Endothelial cell of umbilical vein (primary cell): Measurements from ENCODE around the gene CDH20. TPM values are rescaled to one million over a fixed set of nuclear protein-coding genes. Genes with fewer than 3 reads are reported as not detected.

ENCODE experiments used
- BruUV-seq: library from RNA; stranded (reverse); fragments of 400-500 nt; replicated peaks from 2 replicates; lab custom pipeline; 2021; lab: Mats Ljungman, UMichigan
- CTCF ChIA-PET: fragments of 300-600, 350-600 bp; sonication (Branson Sonifier 250); formaldehyde crosslinking; loops from one replicate; lab custom pipeline; 2021; ENCODE audit warnings: antibody characterized with exemption, inconsistent platforms; lab: Charles Lee
- POLR2A ChIA-PET: fragments of 300-600, 350-600 bp; sonication (Branson Sonifier 250); formaldehyde crosslinking; loops from one replicate; lab custom pipeline; 2021; ENCODE audit warnings: antibody characterized with exemption, inconsistent platforms; lab: Charles Lee
- DNase-seq: peaks from one replicate; pipeline ENCODE4 v3.0.0-alpha.2; 2011; ENCODE audit warnings: low read depth, low spot score
- FAIRE-seq: peaks from 2 replicates; lab custom pipeline; 2011; peaks lifted over from hg19 to GRCh38; lab: Jason Lieb, UNC
- H2AFZ ChIP-seq: 2 replicates; pipeline ENCODE4 v1.6.0; 2012; ENCODE audit warnings: low read depth, low read length, control low read depth, inconsistent platforms
- H3K27ac ChIP-seq: 2 replicates; pipeline ENCODE4 v1.5.1; 2011; ENCODE audit warnings: low read depth, mild to moderate bottlenecking, control low read depth, low read length, moderate library complexity; ENCODE audit not compliant: insufficient read depth
- H3K27me3 ChIP-seq, 2 experiments: 2 replicates each; pipeline versions ENCODE4 v1.6.0 to v1.6.1; 2011; ENCODE audit warnings: low read length in 2 of 2, mixed read lengths in 1 of 2; ENCODE audit not compliant: control insufficient read depth in 2 of 2, insufficient read depth in 2 of 2
- H3K36me3 ChIP-seq, 2 experiments: 2 replicates in 1 of 2; 3 replicates in 1 of 2; pipeline ENCODE4 v1.5.1; 2011; ENCODE audit warnings: low read length in 2 of 2, mild to moderate bottlenecking in 1 of 2, moderate library complexity in 1 of 2; ENCODE audit not compliant: control insufficient read depth in 2 of 2, insufficient read depth in 2 of 2; ENCODE audit errors: extremely low read depth in 1 of 2
- H3K4me1 ChIP-seq: 3 replicates; pipeline ENCODE4 v1.5.1; 2011; ENCODE audit warnings: mild to moderate bottlenecking, low read length; ENCODE audit not compliant: control insufficient read depth, insufficient read depth; ENCODE audit errors: extremely low read depth
- H3K4me2 ChIP-seq: 2 replicates; pipeline ENCODE4 v1.6.1; 2011; ENCODE audit warnings: low read length, control low read depth, mixed read lengths; ENCODE audit not compliant: insufficient read depth
- H3K4me3 ChIP-seq, 3 experiments: fragments of 200-600 bp in 1 of 3; sonication (generic), shearing (Covaris generic) in 1 of 3; replicated peaks in 1 of 3; 2 replicates each; pipeline ENCODE4 v1.5.1; 2011 to 2016; ENCODE audit warnings: control low read depth in 3 of 3, low read length in 3 of 3, mild to moderate bottlenecking in 2 of 3, inconsistent platforms in 1 of 3, low read depth in 1 of 3, moderate library complexity in 1 of 3; ENCODE audit not compliant: insufficient read depth in 1 of 3
- H3K79me2 ChIP-seq: 2 replicates; pipeline ENCODE4 v1.6.0; 2012; ENCODE audit warnings: low read length, inconsistent platforms; ENCODE audit not compliant: control insufficient read depth, insufficient read depth
- H3K9ac ChIP-seq: replicated peaks from 2 replicates; pipeline ENCODE3; 2011; ENCODE audit warnings: low read length, control low read depth; ENCODE audit not compliant: insufficient read depth; ENCODE audit errors: extremely low read depth
- H3K9me1 ChIP-seq: replicated peaks from 3 replicates; pipeline ENCODE4 v1.6.0; 2011; ENCODE audit warnings: mild to moderate bottlenecking, low read length; ENCODE audit not compliant: control insufficient read depth, insufficient read depth; ENCODE audit errors: extremely low read depth
- H3K9me3 ChIP-seq: replicated peaks from 2 replicates; pipeline ENCODE4 v1.5.1; 2012; ENCODE audit warnings: low read length, inconsistent platforms; ENCODE audit not compliant: control insufficient read depth, insufficient read depth
- H4K20me1 ChIP-seq: replicated peaks from 2 replicates; pipeline ENCODE3; 2011; ENCODE audit warnings: mild to moderate bottlenecking, low read length; ENCODE audit not compliant: control insufficient read depth, insufficient read depth; ENCODE audit errors: extremely low read depth
- EZH2 ChIP-seq: IDR thresholded peaks from 2 replicates; pipeline ENCODE4 v1.6.1; 2012; ENCODE audit warnings: borderline replicate concordance, low read depth, mild to moderate bottlenecking, moderate library complexity, low read length, inconsistent platforms; ENCODE audit not compliant: severe bottlenecking
- FOS ChIP-seq: IDR thresholded peaks from 2 replicates; pipeline ENCODE4 v1.6.1; 2011; ENCODE audit warnings: mild to moderate bottlenecking, low read length, moderate library complexity, borderline replicate concordance; ENCODE audit not compliant: insufficient read depth
- GATA2 ChIP-seq: IDR thresholded peaks from 2 replicates; pipeline ENCODE4 v1.7.0; 2011; ENCODE audit warnings: low read depth, mild to moderate bottlenecking, moderate library complexity, mixed read lengths, low read length; ENCODE audit not compliant: insufficient read length, insufficient read depth
- JUN ChIP-seq: IDR thresholded peaks from 2 replicates; pipeline ENCODE4 v1.6.1; 2011; ENCODE audit warnings: borderline replicate concordance, low read depth; ENCODE audit not compliant: insufficient read length, insufficient read depth
- MYC ChIP-seq: IDR thresholded peaks from one replicate; pipeline ENCODE4 v1.6.1; 2011; ENCODE audit warnings: mild to moderate bottlenecking, low read depth, low read length
- POLR2A ChIP-seq: IDR thresholded peaks from 2 replicates; pipeline ENCODE4 v1.6.1; 2012; ENCODE audit warnings: low read depth, mild to moderate bottlenecking, control low read depth, low read length
- POLR2AphosphoS5 ChIP-seq: IDR thresholded peaks from 2 replicates; pipeline ENCODE4 v1.6.1; 2012; ENCODE audit warnings: low read depth, mild to moderate bottlenecking, control low read depth, low read length, moderate library complexity; ENCODE audit not compliant: insufficient read depth
- dilution Hi-C: fragments of 300-500 bp; cut with MboI; formaldehyde crosslinking; loops from one replicate; pipeline ENCODE4 v1.15.0; 2019; ENCODE audit warnings: low sequenced_read_pairs; ENCODE audit not compliant: extremely low pct_ligation_motif_present
- intact Hi-C: fragments of 100-400 bp; cut with micrococcal nuclease; formaldehyde crosslinking; loops from one replicate; pipeline ENCODE4 v1.10.0; 2022
- polyA plus RNA-seq, 4 experiments: library from polyadenylated mRNA; depleted of rRNA in 3 of 4; stranded (reverse) in 3 of 4; unstranded in 1 of 4; fragments of >200 nt; gene quantifications; 2 replicates each; pipeline versions ENCODE4 v1.2.1 to v1.2.3, GENCODE V29; 2011 to 2012; ENCODE audit warnings: missing spikeins in 1 of 4
- total RNA-seq: library from RNA; stranded (reverse); gene quantifications from 2 replicates; pipeline ENCODE4 v1.2.3, GENCODE V29; 2021
- TF ChIP-seq, protein P1 (sequence below): IDR thresholded peaks from 2 replicates; pipeline ENCODE4 v1.6.1; 2011; ENCODE audit not compliant: insufficient read depth, insufficient read length
- TF ChIP-seq, protein P2 (sequence below), 2 donors: IDR thresholded peaks; 1 replicate in 1 of 2; 2 replicates in 1 of 2; pipeline ENCODE4 v1.5.1; 2011; ENCODE audit warnings: low read length in 2 of 2, mild to moderate bottlenecking in 2 of 2, moderate library complexity in 2 of 2, control low read depth in 1 of 2, inconsistent platforms in 1 of 2, low read depth in 1 of 2; ENCODE audit not compliant: insufficient read depth in 1 of 2; ENCODE audit errors: extremely low read depth in 1 of 2

Gene CDH20
- total and polyA plus RNA-seq, 2 donors (not counting 3 experiments of a cell fraction or from before 2014, with no cell fraction given), result not detected

DNA sequence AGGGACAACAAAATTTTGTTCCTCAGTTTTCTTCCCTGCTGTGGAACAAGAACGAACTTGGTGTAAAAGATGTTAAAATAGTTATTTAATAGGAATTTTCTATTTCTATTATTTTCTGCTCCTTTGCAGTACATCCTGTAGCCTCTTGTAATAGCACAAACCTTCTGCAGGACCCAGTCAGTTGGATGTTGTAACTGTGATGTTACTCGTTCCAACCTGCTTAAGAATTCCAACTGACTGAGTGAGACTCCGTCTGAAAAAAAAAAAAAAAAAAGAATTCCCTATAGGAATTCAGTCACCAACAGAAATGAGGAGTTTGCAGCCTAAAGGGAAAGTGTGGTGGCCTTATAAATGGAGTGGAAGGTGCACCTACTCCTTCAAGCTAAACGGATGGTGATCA is 46.4 kb upstream of the CDH20 start:
- Histone ChIP-seq H4K20me1 (no peaks in the 10 kb centered on the region), H3K4me3 (no peak overlapping the region), H3K9me3 (no peaks in the 10 kb centered on the region), H2AFZ (no peak overlapping the region), H3K4me1 (no peaks in the 10 kb centered on the region), H3K4me2 (no peak overlapping the region), H3K9me1 (no peaks in the 10 kb centered on the region), H3K79me2 (no peaks in the 10 kb centered on the region), H3K9ac (no peak overlapping the region), H3K27me3 (peaks cover 0 to 3% of the 10 kb centered on the region in 2 experiments), H3K27ac (no peak overlapping the region), H3K36me3 (no peaks in the 10 kb centered on the region)
- dilution Hi-C loops (no loop called here), intact Hi-C loops (no loop called here)
- TF ChIP-seq MYC (no peak), EZH2 (no peak), JUN (no peak), GATA2 (no peak), POLR2AphosphoS5 (no peak), FOS (no peak), POLR2A (no peak)
- TF ChIP-seq, protein P1, sequence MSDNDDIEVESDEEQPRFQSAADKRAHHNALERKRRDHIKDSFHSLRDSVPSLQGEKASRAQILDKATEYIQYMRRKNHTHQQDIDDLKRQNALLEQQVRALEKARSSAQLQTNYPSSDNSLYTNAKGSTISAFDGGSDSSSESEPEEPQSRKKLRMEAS, result no peak
- TF ChIP-seq, protein P2, sequence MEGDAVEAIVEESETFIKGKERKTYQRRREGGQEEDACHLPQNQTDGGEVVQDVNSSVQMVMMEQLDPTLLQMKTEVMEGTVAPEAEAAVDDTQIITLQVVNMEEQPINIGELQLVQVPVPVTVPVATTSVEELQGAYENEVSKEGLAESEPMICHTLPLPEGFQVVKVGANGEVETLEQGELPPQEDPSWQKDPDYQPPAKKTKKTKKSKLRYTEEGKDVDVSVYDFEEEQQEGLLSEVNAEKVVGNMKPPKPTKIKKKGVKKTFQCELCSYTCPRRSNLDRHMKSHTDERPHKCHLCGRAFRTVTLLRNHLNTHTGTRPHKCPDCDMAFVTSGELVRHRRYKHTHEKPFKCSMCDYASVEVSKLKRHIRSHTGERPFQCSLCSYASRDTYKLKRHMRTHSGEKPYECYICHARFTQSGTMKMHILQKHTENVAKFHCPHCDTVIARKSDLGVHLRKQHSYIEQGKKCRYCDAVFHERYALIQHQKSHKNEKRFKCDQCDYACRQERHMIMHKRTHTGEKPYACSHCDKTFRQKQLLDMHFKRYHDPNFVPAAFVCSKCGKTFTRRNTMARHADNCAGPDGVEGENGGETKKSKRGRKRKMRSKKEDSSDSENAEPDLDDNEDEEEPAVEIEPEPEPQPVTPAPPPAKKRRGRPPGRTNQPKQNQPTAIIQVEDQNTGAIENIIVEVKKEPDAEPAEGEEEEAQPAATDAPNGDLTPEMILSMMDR (IDR thresholded peaks at IDR 0.05; ENCODE audit: extremely low read depth in 1 of 2, insufficient read depth in 1 of 2, low read depth in 1 of 2, low read length in 2 of 2), result no peak
- FAIRE-seq (no peak), DNase-seq (no peak)
- CTCF ChIA-PET, result no interaction called here
- no TSS peak for BruUV-seq
- POLR2A ChIA-PET, result no interaction called here
